CD4-positive, CD25-positive, alpha-beta regulatory T cell (primary cell): ENCODE measurements around the gene CATSPERD. TPM values are rescaled to one million over a fixed set of nuclear protein-coding genes. Genes with fewer than 3 reads are reported as not detected.
A peak's percentile ranks its signal among the peaks of the same experiment; 100 is the strongest.

Experiments
- ATAC-seq, 2 donors: fragments of 150-1000 bp; cut with Tn5 transposase; one replicate each; pipeline ENCODE4 v1.10.0; 2021; ENCODE audit warnings: low read depth in 2 of 2, moderate number of reproducible peaks in 2 of 2, moderate library complexity in 1 of 2
- DNase-seq, 3 donors: peaks; one replicate each; pipeline versions ENCODE4 v3.0.0 to v3.0.0-alpha.2; 2012 to 2022; ENCODE audit warnings: mixed read lengths in 1 of 3
- H3K27ac ChIP-seq: one replicate; pipeline ENCODE4 v1.7.0; 2013; ENCODE audit warnings: mild to moderate bottlenecking, low read length; ENCODE audit not compliant: insufficient read depth, poor library complexity, severe bottlenecking
- H3K27me3 ChIP-seq: one replicate; pipeline ENCODE4 v1.7.0; 2013; ENCODE audit warnings: low read length; ENCODE audit not compliant: control insufficient read depth, insufficient read depth
- H3K36me3 ChIP-seq: one replicate; pipeline ENCODE4 v1.7.0; 2013; ENCODE audit warnings: mild to moderate bottlenecking, low read length, moderate library complexity; ENCODE audit not compliant: control insufficient read depth, insufficient read depth
- H3K4me1 ChIP-seq: 2 replicates; pipeline ENCODE4 v1.7.0; 2013; ENCODE audit warnings: mild to moderate bottlenecking, low read length; ENCODE audit not compliant: insufficient read depth, control insufficient read depth, poor library complexity, severe bottlenecking
- H3K4me3 ChIP-seq: one replicate; pipeline ENCODE4 v1.7.0; 2013; ENCODE audit warnings: low read depth, mild to moderate bottlenecking, low read length, moderate library complexity
- H3K9me3 ChIP-seq, 2 experiments: 1 replicate in 1 of 2; 2 replicates in 1 of 2; pipeline ENCODE4 v1.7.0; 2013; ENCODE audit warnings: low read length in 2 of 2, mild to moderate bottlenecking in 1 of 2, moderate library complexity in 1 of 2; ENCODE audit not compliant: control insufficient read depth in 2 of 2
- H3K27ac Mint-ChIP-seq, 3 donors: one replicate each; pipeline ENCODE4 v1.8.0; 2020 to 2022; ENCODE audit warnings: mild to moderate bottlenecking in 3 of 3, mixed read lengths in 3 of 3, moderate library complexity in 2 of 3
- H3K27me3 Mint-ChIP-seq: one replicate; pipeline ENCODE4 v1.8.0; 2022; ENCODE audit warnings: mild to moderate bottlenecking, mixed read lengths
- H3K36me3 Mint-ChIP-seq: one replicate; pipeline ENCODE4 v1.8.0; 2020; ENCODE audit warnings: mixed read lengths
- H3K4me1 Mint-ChIP-seq, 4 donors: one replicate each; pipeline ENCODE4 v1.8.0; 2020 to 2022; ENCODE audit warnings: mixed read lengths in 4 of 4, mild to moderate bottlenecking in 1 of 4
- H3K4me3 Mint-ChIP-seq, 4 donors: one replicate each; pipeline ENCODE4 v1.8.0; 2020 to 2022; ENCODE audit warnings: mild to moderate bottlenecking in 4 of 4, mixed read lengths in 4 of 4, moderate library complexity in 3 of 4
- H3K9me3 Mint-ChIP-seq, 7 donors: one replicate each; pipeline ENCODE4 v1.8.0; 2020 to 2022; ENCODE audit warnings: mixed read lengths in 7 of 7, mild to moderate bottlenecking in 3 of 7, moderate library complexity in 2 of 7
- polyA plus RNA-seq, 4 donors: library from polyadenylated mRNA; unstranded; fragments of 300-500 nt; fragmentation: Illumina TruSeq; gene quantifications; one replicate each; pipeline ENCODE4 v1.2.3, GENCODE V29; 2021
- total RNA-seq: library from RNA; stranded (reverse); gene quantifications from one replicate; pipeline ENCODE4 v1.2.3, GENCODE V29; 2022

The CATSPERD gene
- total and polyA plus RNA-seq, 5 donors from 2014 or later, result 0.17 TPM; not detected in 4

DNA sequence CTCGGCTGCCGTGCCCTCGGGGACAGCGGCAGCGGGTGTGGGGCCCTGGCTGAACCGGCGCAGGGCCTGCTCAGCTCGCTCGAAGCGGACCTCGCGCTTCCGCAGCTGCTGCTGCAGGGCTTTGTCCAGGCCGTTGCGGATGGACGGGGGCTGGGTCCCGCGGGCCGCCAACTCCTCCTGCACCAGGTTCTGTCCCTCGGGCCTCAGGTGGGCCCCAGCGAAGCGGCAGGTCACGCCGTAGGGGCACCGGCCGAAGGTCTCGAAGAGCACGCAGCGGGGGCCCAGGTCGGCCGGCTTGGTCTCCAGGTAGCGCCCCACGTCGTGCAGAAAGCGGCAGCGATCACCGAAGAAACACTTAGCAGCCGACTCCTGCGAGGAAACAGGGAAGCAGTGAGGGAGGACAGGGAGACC, 68.9 kb downstream of the CATSPERD start:
- Histone ChIP-seq H3K4me3 (no peak overlapping the region), H3K4me1 (peaks cover 7% of the 10 kb centered on the region), H3K9me3 (no peaks in the 10 kb centered on the region), H3K27ac (no peak overlapping the region), H3K36me3 (peaks cover 42% of the 10 kb centered on the region), H3K27me3 (no peaks in the 10 kb centered on the region)
- peak overlapping the region in 2 of 4 donors; percentile 31 to 99 for H3K4me3 Mint-ChIP-seq
- DNase-seq (no peak), ATAC-seq (no peak)
- H3K27ac Mint-ChIP-seq, result no peak overlapping the region
- H3K9me3 Mint-ChIP-seq, result peaks cover 0 to 1% (median 0%) of the 10 kb centered on the region in 7 donors
- peaks cover 22% of the 10 kb centered on the region for H3K36me3 Mint-ChIP-seq
- H3K4me1 Mint-ChIP-seq, result peaks cover 0 to 15% (median 12%) of the 10 kb centered on the region in 4 donors
- peaks cover 11% of the 10 kb centered on the region for H3K27me3 Mint-ChIP-seq

DNA sequence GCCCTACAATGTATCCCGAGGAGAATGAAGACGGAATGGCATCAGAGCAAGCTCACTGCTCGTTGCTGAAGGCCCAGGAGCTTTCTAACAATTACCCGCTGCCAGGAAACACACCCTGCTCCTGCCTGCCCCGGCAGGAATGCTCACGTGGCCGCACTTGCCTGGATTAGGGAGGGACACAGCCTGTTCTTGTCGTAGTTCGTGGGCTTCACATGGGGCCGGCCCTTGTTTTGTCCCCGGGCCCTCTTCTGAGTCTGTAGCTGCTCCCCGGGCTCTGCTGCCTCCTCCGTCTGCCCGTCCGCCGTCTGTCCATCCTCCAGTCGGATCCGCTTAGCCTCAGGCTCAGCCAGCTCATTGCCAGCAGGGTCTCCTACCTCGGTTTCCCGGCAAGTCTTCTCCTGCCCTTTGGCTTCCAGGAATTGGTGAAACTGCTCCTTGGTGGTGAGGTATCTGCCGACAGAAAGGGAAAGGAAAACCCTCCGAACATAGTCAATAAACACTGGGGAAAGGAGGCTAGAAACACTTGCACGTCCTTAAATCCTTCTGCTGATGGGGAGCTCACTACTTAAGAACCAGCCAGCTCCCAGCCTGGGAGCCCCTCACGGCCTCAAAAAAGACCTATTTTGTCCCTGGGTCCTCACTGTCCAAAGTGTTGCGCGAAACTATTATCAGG, 69.6 kb downstream of the CATSPERD start:
- Histone ChIP-seq H3K27me3 (no peaks in the 10 kb centered on the region), H3K27ac (peak overlapping the region; percentile 99), H3K4me1 (peaks cover 7% of the 10 kb centered on the region), H3K9me3 (no peaks in the 10 kb centered on the region), H3K4me3 (peak overlapping the region; percentile 72), H3K36me3 (peaks cover 40% of the 10 kb centered on the region)
- H3K9me3 Mint-ChIP-seq, result peaks cover 0 to 1% (median 0%) of the 10 kb centered on the region in 7 donors
- peak overlapping the region; percentile 99 to 100 (median 100) for H3K27ac Mint-ChIP-seq
- DNase-seq (no peak), ATAC-seq (no peak)
- peaks cover 11% of the 10 kb centered on the region for H3K27me3 Mint-ChIP-seq
- H3K36me3 Mint-ChIP-seq, result peaks cover 22% of the 10 kb centered on the region
- peak overlapping the region; percentile 94 to 100 (median 98) for H3K4me3 Mint-ChIP-seq
- peaks cover 0 to 15% (median 12%) of the 10 kb centered on the region in 4 donors for H3K4me1 Mint-ChIP-seq

DNA sequence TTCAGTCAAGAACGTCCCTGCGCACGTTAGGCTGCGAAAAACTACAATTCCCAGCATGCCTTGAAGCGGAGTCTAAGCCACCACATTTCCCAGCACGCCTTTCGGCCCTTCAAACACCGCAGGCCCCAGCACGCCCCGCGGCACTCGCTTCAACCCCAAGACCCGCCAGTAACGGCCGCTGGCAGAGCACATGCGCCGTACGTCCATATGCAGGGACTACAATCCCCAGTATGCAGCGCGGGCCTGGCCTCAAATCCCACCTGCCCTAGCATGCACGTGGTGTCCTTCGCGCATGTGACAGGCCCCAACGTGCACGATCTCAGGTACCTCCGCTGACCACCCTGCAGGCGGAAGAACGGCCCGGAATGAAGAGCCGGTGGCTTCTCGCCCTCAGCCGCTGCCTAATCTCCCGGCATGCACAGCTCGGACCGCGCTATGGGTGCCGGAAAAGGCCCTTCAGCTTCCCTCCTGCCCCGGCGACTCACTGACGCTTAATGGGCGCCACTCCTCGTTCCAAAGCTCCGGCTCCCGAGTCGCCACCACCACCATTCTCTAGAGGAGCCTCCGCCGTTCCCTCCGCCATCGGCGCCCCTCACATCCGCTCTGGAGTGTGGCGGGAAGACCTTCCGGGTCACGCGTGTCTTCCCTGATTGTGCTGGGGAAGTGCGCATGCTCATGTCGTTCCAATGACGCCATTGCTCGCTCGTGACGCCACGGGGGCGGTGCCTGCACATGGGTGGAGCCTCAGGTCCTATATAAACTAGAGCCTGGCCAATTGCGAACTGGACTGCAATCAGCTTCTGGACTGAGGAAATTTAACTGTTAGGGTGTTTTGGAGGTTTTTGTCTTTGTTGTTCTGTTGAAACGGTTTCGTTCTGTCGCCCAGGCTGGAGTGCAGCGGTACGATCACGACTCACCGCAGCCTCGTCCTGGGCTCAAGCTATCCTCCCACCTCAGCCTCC, 70.4 kb downstream of the CATSPERD start, which contains the start of gene DUS3L:
Gene DUS3L, minus strand, starts transcription at position 605 of the 962 bp plus-strand sequence. Its CDS starts 22 bp downstream, at position 583.
- no peaks in the 10 kb centered on the region for H3K27me3 ChIP-seq
- Mint-ChIP-seq H3K9me3 (peaks cover 0 to 1% (median 0%) of the 10 kb centered on the region in 7 donors), H3K4me1 (peaks cover 0 to 15% (median 12%) of the 10 kb centered on the region in 4 donors), H3K36me3 (peaks cover 22% of the 10 kb centered on the region), H3K27me3 (peaks cover 11% of the 10 kb centered on the region), H3K27ac (peak within 1 kb of the TSS; percentile 99 to 100 (median 100)), H3K4me3 (peak within 1 kb of the TSS; percentile 94 to 100 (median 98))
- H3K9me3 ChIP-seq, result no peaks in the 10 kb centered on the region
- peak within 1 kb of the TSS; percentile 72 for H3K4me3 ChIP-seq
- peak within 1 kb of the TSS; percentile 99 for H3K27ac ChIP-seq
- DNase-seq (peak; percentile 93 to 99 (median 96)), ATAC-seq (peak; percentile 95 to 96)
- H3K36me3 ChIP-seq, result peaks cover 34% of the 10 kb centered on the region
- H3K4me1 ChIP-seq, result peaks cover 7% of the 10 kb centered on the region

DNA sequence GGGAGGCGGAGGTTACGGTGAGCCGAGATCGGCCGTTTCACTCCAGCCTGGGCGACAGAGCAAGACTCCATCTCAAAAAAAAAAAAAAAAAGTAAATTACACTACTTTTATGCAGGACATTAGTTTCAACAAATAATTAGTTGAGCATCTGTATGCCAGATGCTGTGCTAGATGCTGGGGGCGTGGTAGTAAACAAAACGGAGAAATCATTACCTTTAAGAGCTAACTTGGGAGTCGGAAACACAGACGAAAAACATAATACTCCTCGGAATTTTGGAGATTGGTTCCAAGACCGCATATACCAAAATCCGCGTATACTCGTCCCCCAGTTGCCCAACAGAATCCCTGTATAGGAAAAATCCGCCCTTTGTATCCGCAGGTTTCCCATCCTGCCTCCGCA, 71.8 kb downstream of the CATSPERD start:
- DNase-seq (no peak), ATAC-seq (no peak)
- peaks cover 0 to 14% (median 12%) of the 10 kb centered on the region in 4 donors for H3K4me1 Mint-ChIP-seq
- Histone ChIP-seq H3K4me3 (no peak overlapping the region), H3K27me3 (no peaks in the 10 kb centered on the region), H3K4me1 (peaks cover 7% of the 10 kb centered on the region), H3K36me3 (peaks cover 21% of the 10 kb centered on the region), H3K9me3 (no peaks in the 10 kb centered on the region), H3K27ac (no peak overlapping the region)
- peaks cover 0 to 1% (median 0%) of the 10 kb centered on the region in 7 donors for H3K9me3 Mint-ChIP-seq
- H3K4me3 Mint-ChIP-seq, result no peak overlapping the region
- H3K27me3 Mint-ChIP-seq, result peaks cover 11% of the 10 kb centered on the region
- H3K36me3 Mint-ChIP-seq, result peaks cover 16% of the 10 kb centered on the region
- no peak overlapping the region for H3K27ac Mint-ChIP-seq

DNA sequence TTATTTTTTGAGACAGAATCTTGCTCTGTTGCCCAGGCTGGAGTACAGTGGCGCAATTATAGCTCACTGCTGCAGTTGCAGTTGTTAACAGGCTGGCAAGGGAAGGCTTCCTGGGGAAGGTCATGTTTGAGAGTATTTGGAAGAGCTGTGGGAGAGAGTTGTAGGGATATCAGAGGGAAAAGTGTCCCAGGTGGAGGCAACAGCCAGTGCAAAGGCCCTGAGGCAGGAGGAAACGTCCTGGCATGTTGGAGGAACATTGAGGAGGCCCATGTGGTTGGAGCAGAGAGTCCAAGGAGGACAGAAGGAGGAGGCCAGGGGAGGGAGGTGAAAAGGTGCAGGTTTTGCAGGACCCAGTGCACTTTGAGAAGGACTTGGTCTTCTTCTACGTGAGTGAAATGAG, 72.8 kb downstream of the CATSPERD start:
- peaks cover 13% of the 10 kb centered on the region for H3K36me3 ChIP-seq
- H3K9me3 ChIP-seq, result no peaks in the 10 kb centered on the region
- H3K27me3 ChIP-seq, result no peaks in the 10 kb centered on the region
- DNase-seq (no peak), ATAC-seq (no peak)
- H3K27ac ChIP-seq, result no peak overlapping the region
- H3K4me1 Mint-ChIP-seq, result peaks cover 0 to 14% (median 12%) of the 10 kb centered on the region in 4 donors
- peaks cover 7% of the 10 kb centered on the region for H3K4me1 ChIP-seq
- peaks cover 16% of the 10 kb centered on the region for H3K36me3 Mint-ChIP-seq
- peaks cover 11% of the 10 kb centered on the region for H3K27me3 Mint-ChIP-seq
- H3K4me3 ChIP-seq, result no peak overlapping the region
- no peak overlapping the region for H3K4me3 Mint-ChIP-seq
- H3K27ac Mint-ChIP-seq, result peak overlapping the region in 1 of 3 donors; percentile 65
- peaks cover 0 to 1% (median 0%) of the 10 kb centered on the region in 7 donors for H3K9me3 Mint-ChIP-seq

DNA sequence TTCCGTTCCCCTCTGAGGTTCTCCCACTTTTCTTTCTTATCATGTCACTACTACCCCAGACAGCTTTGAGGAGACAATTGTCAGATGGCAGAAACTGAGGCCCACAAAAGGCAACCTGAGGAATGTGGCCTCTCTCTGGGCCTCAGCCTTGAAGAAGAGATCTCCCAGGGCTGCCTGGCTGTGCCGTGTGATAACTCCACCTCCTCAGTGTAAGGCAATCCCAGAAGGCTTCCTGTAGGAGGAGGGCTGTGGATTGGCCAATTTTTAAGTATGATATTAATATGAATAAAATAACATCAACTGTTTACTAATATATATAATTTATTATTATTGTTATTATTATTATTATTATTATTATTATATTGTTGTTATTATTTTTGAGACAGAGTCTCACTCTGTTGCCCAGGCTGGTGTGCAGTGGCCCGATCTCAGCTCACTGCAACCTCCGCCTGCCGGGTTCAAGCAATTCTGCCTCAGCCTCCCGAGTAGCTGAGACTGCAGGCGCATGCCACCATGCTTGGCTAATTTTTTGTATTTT, 75.0 kb downstream of the CATSPERD start:
- peaks cover 0 to 9% (median 6%) of the 10 kb centered on the region in 4 donors for H3K4me1 Mint-ChIP-seq
- Histone ChIP-seq H3K27ac (no peak overlapping the region), H3K36me3 (no peaks in the 10 kb centered on the region), H3K9me3 (no peaks in the 10 kb centered on the region), H3K4me3 (no peak overlapping the region), H3K4me1 (no peaks in the 10 kb centered on the region), H3K27me3 (peaks cover 3% of the 10 kb centered on the region)
- H3K4me3 Mint-ChIP-seq, result no peak overlapping the region
- peaks cover 0 to 2% (median 0%) of the 10 kb centered on the region in 7 donors for H3K9me3 Mint-ChIP-seq
- ATAC-seq, result no peak
- no peak for DNase-seq
- peaks cover 12% of the 10 kb centered on the region for H3K27me3 Mint-ChIP-seq
- peaks cover 7% of the 10 kb centered on the region for H3K36me3 Mint-ChIP-seq
- no peak overlapping the region for H3K27ac Mint-ChIP-seq

DNA sequence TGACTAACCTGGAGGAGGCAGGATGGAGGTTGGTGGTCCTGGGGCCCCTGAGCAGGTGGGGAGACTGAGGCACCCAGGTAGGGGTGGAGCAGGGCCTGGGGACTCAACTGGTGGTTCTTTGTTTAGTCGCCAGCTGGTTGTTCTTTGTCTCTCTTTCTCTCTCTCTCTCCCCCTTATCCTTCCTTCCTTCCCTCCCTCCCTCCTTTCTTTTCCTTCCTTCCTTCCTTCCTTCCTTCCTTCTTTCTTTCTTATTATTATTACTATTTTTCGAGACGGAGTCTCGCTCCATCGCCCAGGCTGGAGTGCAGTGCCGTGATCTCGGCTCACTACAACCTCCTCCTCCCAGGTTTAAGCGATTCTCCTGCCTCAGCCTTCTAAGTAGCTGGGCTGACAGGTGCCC, 77.8 kb downstream of the CATSPERD start:
- Histone ChIP-seq H3K9me3 (no peaks in the 10 kb centered on the region), H3K4me3 (no peak overlapping the region), H3K36me3 (no peaks in the 10 kb centered on the region), H3K4me1 (peaks cover under 1% of the 10 kb centered on the region), H3K27ac (no peak overlapping the region), H3K27me3 (peaks cover 4% of the 10 kb centered on the region)
- H3K4me1 Mint-ChIP-seq, result peaks cover 0 to 10% (median 1%) of the 10 kb centered on the region in 4 donors
- ATAC-seq (no peak), DNase-seq (no peak)
- H3K4me3 Mint-ChIP-seq, result no peak overlapping the region
- H3K9me3 Mint-ChIP-seq, result peaks cover 0 to 2% (median 0%) of the 10 kb centered on the region in 7 donors
- H3K27me3 Mint-ChIP-seq, result peaks cover 16% of the 10 kb centered on the region
- H3K36me3 Mint-ChIP-seq, result no peaks in the 10 kb centered on the region
- no peak overlapping the region for H3K27ac Mint-ChIP-seq
